ENCODE data around the gene ATF6B.

DNA sequence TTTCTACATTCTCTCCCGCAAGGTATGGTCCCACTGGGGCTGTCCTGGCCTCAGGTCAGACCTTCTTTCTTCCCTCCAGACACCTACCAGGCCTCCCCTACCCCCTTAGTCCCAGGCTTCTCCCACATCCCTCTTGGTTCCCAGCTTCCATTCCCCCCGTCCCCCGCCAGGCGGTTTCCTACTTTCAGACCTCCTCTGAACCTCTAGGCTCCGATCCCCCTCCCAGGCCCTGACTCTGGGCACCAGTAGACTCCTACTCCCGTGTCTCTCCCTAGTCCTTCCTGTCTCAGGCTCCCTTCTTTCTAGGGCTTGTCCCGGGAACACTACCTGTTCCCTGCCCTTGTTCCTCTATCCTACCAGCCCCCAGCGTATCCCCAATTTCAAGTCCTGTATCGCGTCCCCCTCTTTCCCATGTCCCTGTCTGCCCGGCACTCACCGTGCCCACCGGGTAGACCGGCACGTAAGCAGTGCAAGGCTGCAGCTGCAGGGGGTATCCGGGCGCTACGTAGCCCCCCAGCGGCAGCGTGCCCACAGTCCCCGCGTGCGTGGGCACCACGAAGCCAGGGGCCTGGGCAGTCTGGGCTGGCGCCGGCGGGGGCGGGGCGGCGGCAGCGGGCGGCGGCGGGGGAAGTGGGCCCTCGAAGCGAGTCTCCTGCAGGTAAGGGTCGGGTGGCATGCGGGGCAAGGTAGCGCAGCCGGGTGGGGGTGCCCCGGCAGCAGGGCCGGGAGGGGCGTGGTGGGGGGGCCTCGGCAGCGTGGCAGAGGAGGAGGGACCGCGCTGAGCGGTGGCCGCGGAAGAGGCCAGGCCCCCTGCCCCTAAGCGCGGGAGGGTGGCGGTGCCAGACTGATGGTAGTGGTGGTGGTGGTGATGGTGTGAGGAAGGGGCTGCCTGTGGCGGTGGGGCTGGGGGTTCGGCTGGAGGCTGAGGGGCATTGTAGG is 22.2 kb upstream of the ATF6B start:
- TF ChIP-seq POLR2AphosphoS5 (IDR thresholded peaks at IDR 0.05) = no peak
- TF ChIP-seq, protein P1, sequence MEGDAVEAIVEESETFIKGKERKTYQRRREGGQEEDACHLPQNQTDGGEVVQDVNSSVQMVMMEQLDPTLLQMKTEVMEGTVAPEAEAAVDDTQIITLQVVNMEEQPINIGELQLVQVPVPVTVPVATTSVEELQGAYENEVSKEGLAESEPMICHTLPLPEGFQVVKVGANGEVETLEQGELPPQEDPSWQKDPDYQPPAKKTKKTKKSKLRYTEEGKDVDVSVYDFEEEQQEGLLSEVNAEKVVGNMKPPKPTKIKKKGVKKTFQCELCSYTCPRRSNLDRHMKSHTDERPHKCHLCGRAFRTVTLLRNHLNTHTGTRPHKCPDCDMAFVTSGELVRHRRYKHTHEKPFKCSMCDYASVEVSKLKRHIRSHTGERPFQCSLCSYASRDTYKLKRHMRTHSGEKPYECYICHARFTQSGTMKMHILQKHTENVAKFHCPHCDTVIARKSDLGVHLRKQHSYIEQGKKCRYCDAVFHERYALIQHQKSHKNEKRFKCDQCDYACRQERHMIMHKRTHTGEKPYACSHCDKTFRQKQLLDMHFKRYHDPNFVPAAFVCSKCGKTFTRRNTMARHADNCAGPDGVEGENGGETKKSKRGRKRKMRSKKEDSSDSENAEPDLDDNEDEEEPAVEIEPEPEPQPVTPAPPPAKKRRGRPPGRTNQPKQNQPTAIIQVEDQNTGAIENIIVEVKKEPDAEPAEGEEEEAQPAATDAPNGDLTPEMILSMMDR (IDR thresholded peaks at IDR 0.05) = no peak
- TF ChIP-seq POLR2A (IDR thresholded peaks at IDR 0.05) = no peak

Measured in stomach (tissue), 4 donors.